Neural progenitor cell (in vitro differentiated cells): Measurements from ENCODE around the gene ADAMTS3.

Experiments
- EZH2 ChIP-seq: fragments of 200-600 bp; sonication (generic); IDR thresholded peaks from 2 replicates; pipeline ENCODE4 v1.6.1; 2017; ENCODE audit warnings: antibody characterized with exemption, mild to moderate bottlenecking, moderate library complexity
- TF ChIP-seq, protein P1 (sequence below): fragments of 200-600 bp; sonication (generic); IDR thresholded peaks from 2 replicates; pipeline ENCODE4 v1.5.1; 2017; ENCODE audit warnings: antibody characterized with exemption, mild to moderate bottlenecking

DNA sequence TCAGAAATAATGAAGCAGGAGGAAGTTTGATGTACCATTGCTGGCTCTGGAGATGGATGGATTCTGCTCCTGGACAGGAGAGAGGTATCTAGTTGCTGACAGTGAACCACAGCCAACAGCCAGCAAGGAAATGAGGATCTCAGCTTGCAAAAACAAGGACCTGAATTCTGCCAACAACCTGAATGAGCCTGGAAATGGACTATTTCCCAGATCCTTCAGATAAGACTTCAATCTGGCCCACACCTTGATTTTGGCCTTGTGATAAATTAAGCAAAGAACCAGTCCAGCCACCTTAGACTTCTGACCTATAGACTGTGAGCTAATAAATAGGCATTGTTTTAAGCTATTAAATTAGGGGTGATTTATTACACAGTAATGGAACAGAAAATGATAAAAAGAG lies 220.3 kb downstream of the ADAMTS3 start:
- TF ChIP-seq, protein P1, sequence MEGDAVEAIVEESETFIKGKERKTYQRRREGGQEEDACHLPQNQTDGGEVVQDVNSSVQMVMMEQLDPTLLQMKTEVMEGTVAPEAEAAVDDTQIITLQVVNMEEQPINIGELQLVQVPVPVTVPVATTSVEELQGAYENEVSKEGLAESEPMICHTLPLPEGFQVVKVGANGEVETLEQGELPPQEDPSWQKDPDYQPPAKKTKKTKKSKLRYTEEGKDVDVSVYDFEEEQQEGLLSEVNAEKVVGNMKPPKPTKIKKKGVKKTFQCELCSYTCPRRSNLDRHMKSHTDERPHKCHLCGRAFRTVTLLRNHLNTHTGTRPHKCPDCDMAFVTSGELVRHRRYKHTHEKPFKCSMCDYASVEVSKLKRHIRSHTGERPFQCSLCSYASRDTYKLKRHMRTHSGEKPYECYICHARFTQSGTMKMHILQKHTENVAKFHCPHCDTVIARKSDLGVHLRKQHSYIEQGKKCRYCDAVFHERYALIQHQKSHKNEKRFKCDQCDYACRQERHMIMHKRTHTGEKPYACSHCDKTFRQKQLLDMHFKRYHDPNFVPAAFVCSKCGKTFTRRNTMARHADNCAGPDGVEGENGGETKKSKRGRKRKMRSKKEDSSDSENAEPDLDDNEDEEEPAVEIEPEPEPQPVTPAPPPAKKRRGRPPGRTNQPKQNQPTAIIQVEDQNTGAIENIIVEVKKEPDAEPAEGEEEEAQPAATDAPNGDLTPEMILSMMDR = no peak
- TF ChIP-seq EZH2 = no peak
